ACC112 (cell line): ENCODE results near the gene CAVIN3.
"Not testable (repeated sequence)": the region's sequence is repeated elsewhere in the genome, so short reads cannot be mapped to it uniquely, and the experiment has no call there.

Experiments used
- H2AFZ ChIP-seq: fragments of 200-600 bp; sonication (generic); one replicate; pipeline ENCODE4 v1.6.0; 2017; ENCODE audit warnings: antibody characterized with exemption, low read length; ENCODE audit not compliant: unreplicated experiment
- H3K27ac ChIP-seq: fragments of 200-600 bp; sonication (generic); 2 replicates; pipeline ENCODE4 v1.5.1; 2014; ENCODE audit warnings: low read depth, mild to moderate bottlenecking, antibody characterized with exemption, low read length, moderate library complexity
- H3K27me3 ChIP-seq: fragments of 200-600 bp; sonication (generic); 2 replicates; pipeline ENCODE4 v1.6.1; 2014; ENCODE audit warnings: mild to moderate bottlenecking, antibody characterized with exemption, low read length, moderate library complexity, mixed read lengths; ENCODE audit not compliant: insufficient read depth
- H3K36me3 ChIP-seq: fragments of 200-600 bp; sonication (generic); 2 replicates; pipeline ENCODE4 v1.6.1; 2016; ENCODE audit warnings: mild to moderate bottlenecking, antibody characterized with exemption, low read length, moderate library complexity, mixed read lengths; ENCODE audit not compliant: insufficient read depth
- H3K4me1 ChIP-seq: fragments of 200-600 bp; sonication (generic); one replicate; pipeline ENCODE4 v1.6.1; 2016; ENCODE audit warnings: low read length, mixed read lengths; ENCODE audit not compliant: insufficient read depth, unreplicated experiment, control insufficient read depth
- H3K4me3 ChIP-seq: fragments of 200-600 bp; sonication (generic); 2 replicates; pipeline ENCODE4 v1.5.1; 2014; ENCODE audit warnings: mild to moderate bottlenecking, low read depth, low read length
- H3K79me2 ChIP-seq: fragments of 200-600 bp; sonication (generic); one replicate; pipeline ENCODE4 v1.6.0; 2016; ENCODE audit warnings: low read length; ENCODE audit not compliant: control insufficient read depth, unreplicated experiment, insufficient read depth

CAVIN3 gene

DNA sequence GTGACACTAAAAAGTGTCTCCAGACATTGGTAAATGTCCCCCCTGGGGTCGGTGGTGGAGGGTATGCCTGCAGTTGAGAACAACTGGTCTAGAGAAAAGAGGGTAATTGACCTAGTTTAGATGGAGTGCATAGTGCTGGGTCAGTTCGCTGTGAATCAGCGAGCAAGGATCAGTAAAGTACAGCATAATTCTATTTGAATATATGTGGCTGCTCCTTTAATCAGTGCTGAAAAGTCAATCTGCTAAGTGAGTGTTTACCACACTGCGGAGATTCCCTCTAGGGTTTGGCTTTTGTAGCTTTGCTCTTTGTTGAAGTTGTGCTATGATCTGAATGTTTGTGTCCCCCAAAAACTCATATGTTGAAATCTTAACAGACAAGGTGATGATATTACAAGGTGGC is 15.0 kb downstream of the CAVIN3 start:
- Histone ChIP-seq H3K27ac (no peak overlapping the region), H3K36me3 (no peaks in the 10 kb centered on the region), H3K27me3 (no peaks in the 10 kb centered on the region; the same call in none of the 2 replicates), H3K4me3 (no peak overlapping the region), H3K4me1 (no peaks in the 10 kb centered on the region), H2AFZ (no peak overlapping the region), H3K79me2 (no peaks in the 10 kb centered on the region)

DNA sequence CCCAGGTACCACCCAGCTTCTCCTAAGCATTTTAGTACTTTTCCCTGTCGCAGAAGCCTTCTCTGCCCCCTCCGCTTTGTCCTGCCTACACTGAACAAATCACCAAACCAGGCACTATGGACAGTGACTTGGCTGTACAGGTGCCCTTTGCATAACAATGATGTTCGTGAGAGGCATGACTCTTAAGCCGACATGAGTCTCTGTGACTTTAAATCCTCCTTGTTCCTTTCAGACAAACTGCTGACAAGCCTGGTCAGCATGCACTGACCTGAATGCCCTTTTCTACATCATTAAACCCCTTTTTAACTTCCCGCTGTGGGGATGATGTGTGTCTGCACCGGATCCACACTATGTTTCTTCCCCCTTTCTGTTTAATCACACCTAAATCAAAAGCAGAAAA is 16.6 kb downstream of the CAVIN3 start:
- Histone ChIP-seq H3K79me2 (no peaks in the 10 kb centered on the region), H2AFZ (no peak overlapping the region), H3K36me3 (no peaks in the 10 kb centered on the region), H3K4me3 (no peak overlapping the region), H3K4me1 (no peaks in the 10 kb centered on the region), H3K27ac (no peak overlapping the region), H3K27me3 (no peaks in the 10 kb centered on the region; the same call in none of the 2 replicates)

DNA sequence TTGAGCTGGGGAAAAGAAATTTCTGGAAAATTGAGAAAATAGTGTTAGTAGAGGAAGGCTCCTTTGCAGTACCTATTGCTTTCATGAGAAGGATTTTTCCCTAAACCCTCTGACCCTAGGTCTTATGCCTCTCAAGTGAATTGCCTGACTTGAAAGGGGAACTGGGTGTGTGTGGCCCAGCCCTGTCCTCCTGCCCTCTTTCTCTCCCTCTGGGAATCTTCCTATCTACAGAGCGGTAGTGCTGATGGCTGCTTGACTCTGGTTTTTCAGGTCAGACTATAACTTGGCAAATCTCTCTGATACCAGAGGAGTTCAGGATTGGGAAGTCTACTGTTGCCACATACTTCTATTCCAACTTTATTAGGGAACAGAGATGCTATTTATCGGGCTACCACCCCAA is 19.2 kb downstream of the CAVIN3 start:
- no peaks in the 10 kb centered on the region for H3K79me2 ChIP-seq
- H3K27ac ChIP-seq: no peak overlapping the region
- H3K4me3 ChIP-seq: no peak overlapping the region
- no peaks in the 10 kb centered on the region for H3K36me3 ChIP-seq
- no peak overlapping the region for H2AFZ ChIP-seq
- H3K4me1 ChIP-seq: no peaks in the 10 kb centered on the region
- H3K27me3 ChIP-seq: no peaks in the 10 kb centered on the region

- Histone ChIP-seq H3K27ac (no peak overlapping the region), H3K36me3 (no peaks in the 10 kb centered on the region), H3K79me2 (no peaks in the 10 kb centered on the region), H3K27me3 (no peaks in the 10 kb centered on the region), H2AFZ (no peak overlapping the region), H3K4me1 (no peaks in the 10 kb centered on the region), H3K4me3 (no peak overlapping the region)
Observed at GRCh38 chr11:6300325-6300724, 20.0 kb downstream of the CAVIN3 start.

DNA sequence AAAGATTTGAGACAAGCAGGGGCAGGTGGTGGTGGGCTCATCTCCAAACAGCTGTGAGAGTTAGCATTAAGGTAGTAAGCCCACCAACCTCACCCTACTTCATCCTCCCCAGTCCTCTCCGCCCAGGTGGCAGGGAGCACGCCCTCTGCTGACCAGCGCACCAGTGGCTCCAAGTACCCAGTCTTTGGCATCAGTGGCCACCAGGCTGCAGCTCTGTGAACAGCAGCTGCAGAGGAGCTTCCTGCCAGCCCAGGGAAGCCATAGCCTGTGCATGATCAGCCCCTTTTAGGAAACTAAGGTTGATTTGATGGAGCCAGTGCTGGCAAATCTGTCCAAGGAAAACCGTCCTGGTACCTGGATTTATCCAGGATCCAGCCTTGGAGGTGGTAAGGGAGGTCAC is 21.7 kb downstream of the CAVIN3 start:
- Histone ChIP-seq H3K27ac (no peak overlapping the region), H3K27me3 (no peaks in the 10 kb centered on the region), H3K79me2 (no peaks in the 10 kb centered on the region), H2AFZ (no peak overlapping the region), H3K4me1 (no peaks in the 10 kb centered on the region), H3K4me3 (no peak overlapping the region), H3K36me3 (no peaks in the 10 kb centered on the region)

- Histone ChIP-seq H3K79me2 (no peaks in the 10 kb centered on the region), H3K4me3 (no peak overlapping the region), H3K27me3 (no peaks in the 10 kb centered on the region), H3K36me3 (no peaks in the 10 kb centered on the region), H3K27ac (no peak overlapping the region), H3K4me1 (no peaks in the 10 kb centered on the region), H2AFZ (no peak overlapping the region)
Observed at GRCh38 chr11:6297831-6298230, 22.5 kb downstream of the CAVIN3 start.

GRCh38 chr11:6285019-6285418 is 35.3 kb downstream of the CAVIN3 start:
- H3K79me2 ChIP-seq: no peaks in the 10 kb centered on the region
- peaks cover 24% of the 10 kb centered on the region for H3K27me3 ChIP-seq
- H2AFZ ChIP-seq: no peak overlapping the region
- H3K4me3 ChIP-seq: no peak overlapping the region
- no peak overlapping the region for H3K27ac ChIP-seq
- H3K36me3 ChIP-seq: no peaks in the 10 kb centered on the region
- no peaks in the 10 kb centered on the region for H3K4me1 ChIP-seq

DNA sequence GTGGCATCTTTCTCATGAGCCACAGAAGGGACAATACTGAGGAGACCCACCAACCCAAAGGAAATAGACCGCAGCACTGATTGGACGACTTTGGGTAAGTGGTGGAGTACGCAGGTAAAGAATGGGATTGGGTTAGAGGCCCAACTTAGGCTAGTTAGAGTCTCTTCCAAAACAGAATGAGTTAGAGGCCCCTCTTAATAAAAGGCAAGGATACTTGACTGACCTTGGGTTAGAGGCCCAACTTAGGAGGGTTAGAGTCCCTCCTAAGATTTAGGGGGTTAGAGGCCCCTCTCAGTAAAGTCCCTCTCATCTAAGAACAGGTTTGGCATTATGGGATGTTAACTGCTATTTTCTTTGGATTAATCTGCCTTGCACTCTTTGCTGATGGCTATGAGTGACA is 36.1 kb downstream of the CAVIN3 start:
- Histone ChIP-seq H3K27me3 (peaks cover 19% of the 10 kb centered on the region; the same call in 1 of the 2 replicates), H3K4me1 (no peaks in the 10 kb centered on the region), H3K79me2 (no peaks in the 10 kb centered on the region), H3K4me3 (no peak overlapping the region), H2AFZ (no peak overlapping the region), H3K27ac (no peak overlapping the region), H3K36me3 (no peaks in the 10 kb centered on the region)

- Histone ChIP-seq H3K4me3 (no peak overlapping the region), H3K27me3 (peaks cover 19% of the 10 kb centered on the region; the same call in 1 of the 2 replicates)
Observed at GRCh38 chr11:6283453-6284023, 36.8 kb downstream of the CAVIN3 start.

GRCh38 chr11:6280809-6281208 is 39.5 kb downstream of the CAVIN3 start:
- H3K4me1 ChIP-seq, H3K79me2 ChIP-seq, H2AFZ ChIP-seq, H3K4me3 ChIP-seq, H3K36me3 ChIP-seq, H3K27ac ChIP-seq: not testable (repeated sequence)
- peaks cover 38% of the 10 kb centered on the region for H3K27me3 ChIP-seq

More at GRCh38 chr11:6283453-6284023, 36.8 kb downstream of the CAVIN3 start:
- Histone ChIP-seq H3K79me2 (no peaks in the 10 kb centered on the region), H3K27ac (no peak overlapping the region), H3K36me3 (no peaks in the 10 kb centered on the region), H2AFZ (no peak overlapping the region), H3K4me1 (no peaks in the 10 kb centered on the region)

GRCh38 chr11:6273188-6273587 is 47.1 kb downstream of the CAVIN3 start:
- H3K4me3 ChIP-seq: no peak overlapping the region
- no peaks in the 10 kb centered on the region for H3K36me3 ChIP-seq
- H3K79me2 ChIP-seq: no peaks in the 10 kb centered on the region
- no peaks in the 10 kb centered on the region for H3K4me1 ChIP-seq
- no peak overlapping the region for H3K27ac ChIP-seq
- H2AFZ ChIP-seq: no peak overlapping the region
- peaks cover 28% of the 10 kb centered on the region for H3K27me3 ChIP-seq
